Thoracic aorta (tissue), 2 donors: ENCODE measurements around the gene CES1. TPM values are rescaled to one million over a fixed set of nuclear protein-coding genes. Genes with fewer than 3 reads are reported as not detected.
"Not testable (repeated sequence)": the region's sequence is repeated elsewhere in the genome, so short reads cannot be mapped to it uniquely, and the experiment has no call there.

Experiments used
- ATAC-seq: fragments of 150-250 bp; one replicate; pipeline ENCODE4 v1.8.0; 2017; ENCODE audit warnings: low read depth; ENCODE audit not compliant: insufficient number of reproducible peaks, low FRiP score
- DNase-seq: peaks from one replicate; pipeline ENCODE4 v3.0.0-alpha.2; 2020; ENCODE audit warnings: low spot score
- H3K27ac ChIP-seq, 2 donors: fragments of 200-600 bp; sonication (generic); 1 replicate in 1 of 2; 2 replicates in 1 of 2; pipeline ENCODE4 v1.5.1; 2016; ENCODE audit warnings: mild to moderate bottlenecking in 2 of 2, moderate library complexity in 2 of 2
- H3K27me3 ChIP-seq: fragments of 200-600 bp; sonication (generic); replicated peaks from 2 replicates; pipeline ENCODE4 v1.6.0; 2016; ENCODE audit warnings: mild to moderate bottlenecking; ENCODE audit not compliant: insufficient read depth
- H3K36me3 ChIP-seq: fragments of 200-600 bp; sonication (generic); one replicate; pipeline ENCODE4 v1.5.1; 2016
- H3K4me1 ChIP-seq, 2 donors: fragments of 200-600 bp; sonication (generic); 1 replicate in 1 of 2; 2 replicates in 1 of 2; pipeline versions ENCODE4 v1.5.1 to v1.6.0; 2016; ENCODE audit warnings: low read depth in 2 of 2, mild to moderate bottlenecking in 1 of 2; ENCODE audit not compliant: control insufficient read depth in 1 of 2
- H3K4me3 ChIP-seq: fragments of 200-600 bp; sonication (generic); 2 replicates; pipeline ENCODE4 v1.5.1; 2016; ENCODE audit warnings: mild to moderate bottlenecking
- H3K9me3 ChIP-seq: fragments of 200-600 bp; sonication (generic); 2 replicates; pipeline ENCODE4 v1.5.1; 2016
- total RNA-seq, 2 donors: library from RNA; depleted of rRNA; stranded (reverse); fragments of >200 nt; gene quantifications; one replicate each; pipeline versions ENCODE4 v1.1.0 to v1.2.3, GENCODE V29; 2016
- TF ChIP-seq, protein P1 (sequence below): fragments of 200-600 bp; sonication (generic); IDR thresholded peaks from one replicate; pipeline ENCODE4 v1.5.1; 2019; ENCODE audit warnings: antibody characterized with exemption

The CES1 gene
- total RNA-seq, 2 donors from 2014 or later = 22.7 to 24.8 TPM

DNA sequence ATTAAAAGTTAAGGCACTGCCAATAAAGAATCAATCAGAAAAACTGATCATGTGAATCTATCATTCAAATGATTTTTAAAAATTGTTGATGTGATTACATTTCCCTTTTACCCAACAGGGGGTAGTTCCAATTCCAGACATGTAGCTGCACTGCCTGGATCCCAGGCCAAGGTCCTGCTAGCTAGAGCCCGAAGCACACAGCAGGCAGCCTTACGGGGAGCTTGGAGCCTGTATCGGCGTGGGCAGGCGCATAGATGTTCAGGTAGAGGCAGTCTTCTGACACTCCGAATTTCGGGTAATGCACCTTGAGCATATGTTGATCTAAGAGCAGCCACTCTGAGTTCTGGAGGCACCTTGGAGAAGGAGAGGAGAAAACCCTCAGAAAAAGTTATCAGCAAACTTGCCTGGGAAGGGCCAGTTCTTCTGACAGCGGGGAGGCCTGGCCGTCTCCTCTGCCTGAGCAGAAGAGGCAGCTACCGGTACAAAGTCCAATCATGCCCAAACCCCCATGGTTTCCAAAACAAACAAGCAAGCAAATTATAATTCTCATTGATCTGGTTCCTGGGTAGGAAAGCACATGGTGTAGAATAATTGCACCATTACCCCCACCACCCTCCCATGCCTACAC is 38.6 kb upstream of the CES1 start:
- DNase-seq (no peak), ATAC-seq (no peak)
- no peak overlapping the region for H3K27ac ChIP-seq
- no peaks in the 10 kb centered on the region for H3K36me3 ChIP-seq
- no peak overlapping the region for H3K4me3 ChIP-seq
- no peaks in the 10 kb centered on the region for H3K4me1 ChIP-seq
- TF ChIP-seq, protein P1, sequence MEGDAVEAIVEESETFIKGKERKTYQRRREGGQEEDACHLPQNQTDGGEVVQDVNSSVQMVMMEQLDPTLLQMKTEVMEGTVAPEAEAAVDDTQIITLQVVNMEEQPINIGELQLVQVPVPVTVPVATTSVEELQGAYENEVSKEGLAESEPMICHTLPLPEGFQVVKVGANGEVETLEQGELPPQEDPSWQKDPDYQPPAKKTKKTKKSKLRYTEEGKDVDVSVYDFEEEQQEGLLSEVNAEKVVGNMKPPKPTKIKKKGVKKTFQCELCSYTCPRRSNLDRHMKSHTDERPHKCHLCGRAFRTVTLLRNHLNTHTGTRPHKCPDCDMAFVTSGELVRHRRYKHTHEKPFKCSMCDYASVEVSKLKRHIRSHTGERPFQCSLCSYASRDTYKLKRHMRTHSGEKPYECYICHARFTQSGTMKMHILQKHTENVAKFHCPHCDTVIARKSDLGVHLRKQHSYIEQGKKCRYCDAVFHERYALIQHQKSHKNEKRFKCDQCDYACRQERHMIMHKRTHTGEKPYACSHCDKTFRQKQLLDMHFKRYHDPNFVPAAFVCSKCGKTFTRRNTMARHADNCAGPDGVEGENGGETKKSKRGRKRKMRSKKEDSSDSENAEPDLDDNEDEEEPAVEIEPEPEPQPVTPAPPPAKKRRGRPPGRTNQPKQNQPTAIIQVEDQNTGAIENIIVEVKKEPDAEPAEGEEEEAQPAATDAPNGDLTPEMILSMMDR = no peak
- no peaks in the 10 kb centered on the region for H3K27me3 ChIP-seq
- H3K9me3 ChIP-seq = no peaks in the 10 kb centered on the region

- TF ChIP-seq, protein P1 = no peak
- Histone ChIP-seq H3K4me1 (no peaks in the 10 kb centered on the region), H3K27me3 (no peaks in the 10 kb centered on the region), H3K4me3 (no peak overlapping the region), H3K9me3 (no peaks in the 10 kb centered on the region), H3K27ac (no peak overlapping the region), H3K36me3 (no peaks in the 10 kb centered on the region)
- DNase-seq = no peak
- ATAC-seq = no peak
These were observed 36.1 kb upstream of the CES1 start for GRCh38 chr16:55868980-55869379.

GRCh38 chr16:55868137-55868536 is 35.2 kb upstream of the CES1 start:
- ATAC-seq (no peak), DNase-seq (no peak)
- H3K36me3 ChIP-seq = no peaks in the 10 kb centered on the region
- TF ChIP-seq, protein P1 = no peak
- H3K27me3 ChIP-seq = no peaks in the 10 kb centered on the region
- no peaks in the 10 kb centered on the region for H3K9me3 ChIP-seq
- H3K4me3 ChIP-seq = no peak overlapping the region
- H3K27ac ChIP-seq = no peak overlapping the region
- no peaks in the 10 kb centered on the region for H3K4me1 ChIP-seq

GRCh38 chr16:55861288-55861687 is 28.4 kb upstream of the CES1 start:
- DNase-seq (no peak), ATAC-seq (no peak)
- Histone ChIP-seq H3K4me1 (no peaks in the 10 kb centered on the region), H3K9me3 (no peaks in the 10 kb centered on the region), H3K27me3 (no peaks in the 10 kb centered on the region), H3K27ac (no peak overlapping the region), H3K4me3 (no peak overlapping the region), H3K36me3 (no peaks in the 10 kb centered on the region)
- TF ChIP-seq, protein P1 = no peak

- H3K27me3 ChIP-seq, ATAC-seq, H3K9me3 ChIP-seq, H3K4me3 ChIP-seq, H3K4me1 ChIP-seq, H3K36me3 ChIP-seq, DNase-seq, H3K27ac ChIP-seq: not testable (repeated sequence)
These were observed 24.8 kb upstream of the CES1 start for GRCh38 chr16:55857650-55858049.

GRCh38 chr16:55856950-55857349 is 24.1 kb upstream of the CES1 start:
- H3K4me3 ChIP-seq = no peak overlapping the region
- no peaks in the 10 kb centered on the region for H3K4me1 ChIP-seq
- H3K36me3 ChIP-seq = no peaks in the 10 kb centered on the region
- no peak overlapping the region for H3K27ac ChIP-seq
- DNase-seq (no peak), ATAC-seq (no peak)
- TF ChIP-seq, protein P1 = no peak
- H3K9me3 ChIP-seq = no peaks in the 10 kb centered on the region
- H3K27me3 ChIP-seq = no peaks in the 10 kb centered on the region
